ENCODE results near the gene HOMEZ. TPM values are rescaled to one million over a fixed set of nuclear protein-coding genes. Genes with fewer than 3 reads are reported as not detected.
"Not testable (repeated sequence)": the region's sequence is repeated elsewhere in the genome, so short reads cannot be mapped to it uniquely, and the experiment has no call there.

HOMEZ gene
- 1 to 10 TPM; 4.6 to 5.7 TPM for total RNA-seq

GRCh38 chr14:23286020-23286901 lies at the start of gene HOMEZ:
HOMEZ (minus strand) TSS chr14:23286132; CDS start chr14:23285952, 180 bp downstream.
- ATAC-seq: peak; percentile 98
- H3K4me1 Mint-ChIP-seq: peaks cover 17% of the 10 kb centered on the region
- peak; percentile 92 to 96 (median 95) for DNase-seq
- no peaks in the 10 kb centered on the region for H3K27me3 Mint-ChIP-seq
- H3K4me3 Mint-ChIP-seq: peak within 1 kb of the TSS; percentile 96
- peak within 1 kb of the TSS; percentile 91 for H3K27ac Mint-ChIP-seq
- H3K36me3 Mint-ChIP-seq (ENCODE audit: low read depth): no peaks in the 10 kb centered on the region
- H3K9me3 ChIP-seq (ENCODE audit: control insufficient read depth, low read length, poor library complexity, severe bottlenecking): no peaks in the 10 kb centered on the region

GRCh38 chr14:23335623-23336022 lies 49.7 kb upstream of the HOMEZ start:
- Mint-ChIP-seq H3K27ac (no peak overlapping the region), H3K27me3 (peaks cover 37% of the 10 kb centered on the region), H3K4me3 (no peak overlapping the region), H3K36me3 (ENCODE audit: low read depth) (peaks cover 3% of the 10 kb centered on the region), H3K4me1 (no peaks in the 10 kb centered on the region)
- DNase-seq (no peak), ATAC-seq (no peak)
- H3K9me3 ChIP-seq (ENCODE audit: control insufficient read depth, low read length, poor library complexity, severe bottlenecking): no peaks in the 10 kb centered on the region

- Mint-ChIP-seq H3K27me3 (no peaks in the 10 kb centered on the region), H3K4me3 (no peak overlapping the region), H3K4me1 (peaks cover 5% of the 10 kb centered on the region), H3K27ac (peak overlapping the region; percentile 78), H3K36me3 (ENCODE audit: low read depth) (no peaks in the 10 kb centered on the region)
- H3K9me3 ChIP-seq (ENCODE audit: control insufficient read depth, low read length, poor library complexity, severe bottlenecking): no peaks in the 10 kb centered on the region
- ATAC-seq (peak; percentile 75), DNase-seq (peak in 2 of 3 donors; percentile 30 to 48)
Observed at GRCh38 chr14:23327947-23328744, 42.2 kb upstream of the HOMEZ start.

GRCh38 chr14:23326491-23327332 lies 40.8 kb upstream of the HOMEZ start:
- ATAC-seq: no peak
- H3K27ac Mint-ChIP-seq: peak overlapping the region; percentile 78
- DNase-seq: no peak
- no peaks in the 10 kb centered on the region for H3K36me3 Mint-ChIP-seq (ENCODE audit: low read depth)
- peaks cover 18% of the 10 kb centered on the region for H3K4me1 Mint-ChIP-seq
- H3K9me3 ChIP-seq (ENCODE audit: control insufficient read depth, low read length, poor library complexity, severe bottlenecking): no peaks in the 10 kb centered on the region
- H3K27me3 Mint-ChIP-seq: no peaks in the 10 kb centered on the region
- no peak overlapping the region for H3K4me3 Mint-ChIP-seq

- ATAC-seq; H3K4me3 Mint-ChIP-seq; H3K9me3 ChIP-seq (ENCODE audit: control insufficient read depth, low read length, poor library complexity, severe bottlenecking); H3K36me3 Mint-ChIP-seq (ENCODE audit: low read depth); H3K27me3 Mint-ChIP-seq; DNase-seq: not testable (repeated sequence)
- Mint-ChIP-seq H3K27ac (peak overlapping the region; percentile 51), H3K4me1 (peaks cover 18% of the 10 kb centered on the region)
Observed at GRCh38 chr14:23325746-23326145, 39.8 kb upstream of the HOMEZ start.

GRCh38 chr14:23324993-23325392 lies 39.1 kb upstream of the HOMEZ start:
- Mint-ChIP-seq H3K4me3 (no peak overlapping the region), H3K27ac (peak overlapping the region; percentile 51), H3K4me1 (peaks cover 22% of the 10 kb centered on the region)

GRCh38 chr14:23324455-23324846 lies 38.5 kb upstream of the HOMEZ start:
- no peak for ATAC-seq
- Mint-ChIP-seq H3K36me3 (ENCODE audit: low read depth) (no peaks in the 10 kb centered on the region), H3K27me3 (no peaks in the 10 kb centered on the region), H3K4me3 (no peak overlapping the region), H3K4me1 (peaks cover 22% of the 10 kb centered on the region), H3K27ac (no peak overlapping the region)
- H3K9me3 ChIP-seq (ENCODE audit: control insufficient read depth, low read length, poor library complexity, severe bottlenecking): no peaks in the 10 kb centered on the region
- no peak for DNase-seq

More at GRCh38 chr14:23324993-23325392, 39.1 kb upstream of the HOMEZ start:
- ATAC-seq (no peak), DNase-seq (no peak)
- no peaks in the 10 kb centered on the region for H3K36me3 Mint-ChIP-seq (ENCODE audit: low read depth)
- H3K9me3 ChIP-seq (ENCODE audit: control insufficient read depth, low read length, poor library complexity, severe bottlenecking): no peaks in the 10 kb centered on the region
- no peaks in the 10 kb centered on the region for H3K27me3 Mint-ChIP-seq

GRCh38 chr14:23323838-23324454 lies 38.0 kb upstream of the HOMEZ start:
- no peak overlapping the region for H3K4me3 Mint-ChIP-seq
- peaks cover 22% of the 10 kb centered on the region for H3K4me1 Mint-ChIP-seq
- no peak for DNase-seq
- no peaks in the 10 kb centered on the region for H3K27me3 Mint-ChIP-seq
- ATAC-seq: no peak
- no peak overlapping the region for H3K27ac Mint-ChIP-seq
- no peaks in the 10 kb centered on the region for H3K36me3 Mint-ChIP-seq (ENCODE audit: low read depth)
- no peaks in the 10 kb centered on the region for H3K9me3 ChIP-seq (ENCODE audit: control insufficient read depth, low read length, poor library complexity, severe bottlenecking)

GRCh38 chr14:23322568-23323517 lies 36.9 kb upstream of the HOMEZ start:
- no peaks in the 10 kb centered on the region for H3K9me3 ChIP-seq (ENCODE audit: control insufficient read depth, low read length, poor library complexity, severe bottlenecking)
- Mint-ChIP-seq H3K27me3 (no peaks in the 10 kb centered on the region), H3K4me3 (peak overlapping the region; percentile 91), H3K27ac (peak overlapping the region; percentile 93), H3K36me3 (ENCODE audit: low read depth) (no peaks in the 10 kb centered on the region), H3K4me1 (peaks cover 20% of the 10 kb centered on the region)
- no peak for ATAC-seq
- no peak for DNase-seq

- peak in 2 of 3 donors; percentile 20 to 29 for DNase-seq
- H3K4me3 Mint-ChIP-seq: peak overlapping the region; percentile 91
- no peaks in the 10 kb centered on the region for H3K27me3 Mint-ChIP-seq
- H3K9me3 ChIP-seq (ENCODE audit: control insufficient read depth, low read length, poor library complexity, severe bottlenecking): no peaks in the 10 kb centered on the region
- H3K36me3 Mint-ChIP-seq (ENCODE audit: low read depth): no peaks in the 10 kb centered on the region
- H3K27ac Mint-ChIP-seq: peak overlapping the region; percentile 93
- peaks cover 20% of the 10 kb centered on the region for H3K4me1 Mint-ChIP-seq
- ATAC-seq: no peak
Observed at GRCh38 chr14:23321572-23322547, 35.9 kb upstream of the HOMEZ start.
